RCC 7860 (cell line): Measurements from ENCODE around the gene RPS6KA2.

Experiments used
- DNase-seq: peaks from one replicate; pipeline ENCODE4 v3.0.0-alpha.2; 2015; ENCODE audit warnings: low spot score
- FAIRE-seq: peaks from 2 replicates; lab custom pipeline; 2012; peaks lifted over from hg19 to GRCh38; lab: Jason Lieb, UNC

Gene RPS6KA2

GRCh38 chr6:166580076-166581050, 46.7 kb downstream of the RPS6KA2 start:
- no peak for FAIRE-seq
- DNase-seq = no peak

- FAIRE-seq (no peak), DNase-seq (no peak)
Measured at GRCh38 chr6:166579237-166579850, 47.7 kb downstream of the RPS6KA2 start.

DNA sequence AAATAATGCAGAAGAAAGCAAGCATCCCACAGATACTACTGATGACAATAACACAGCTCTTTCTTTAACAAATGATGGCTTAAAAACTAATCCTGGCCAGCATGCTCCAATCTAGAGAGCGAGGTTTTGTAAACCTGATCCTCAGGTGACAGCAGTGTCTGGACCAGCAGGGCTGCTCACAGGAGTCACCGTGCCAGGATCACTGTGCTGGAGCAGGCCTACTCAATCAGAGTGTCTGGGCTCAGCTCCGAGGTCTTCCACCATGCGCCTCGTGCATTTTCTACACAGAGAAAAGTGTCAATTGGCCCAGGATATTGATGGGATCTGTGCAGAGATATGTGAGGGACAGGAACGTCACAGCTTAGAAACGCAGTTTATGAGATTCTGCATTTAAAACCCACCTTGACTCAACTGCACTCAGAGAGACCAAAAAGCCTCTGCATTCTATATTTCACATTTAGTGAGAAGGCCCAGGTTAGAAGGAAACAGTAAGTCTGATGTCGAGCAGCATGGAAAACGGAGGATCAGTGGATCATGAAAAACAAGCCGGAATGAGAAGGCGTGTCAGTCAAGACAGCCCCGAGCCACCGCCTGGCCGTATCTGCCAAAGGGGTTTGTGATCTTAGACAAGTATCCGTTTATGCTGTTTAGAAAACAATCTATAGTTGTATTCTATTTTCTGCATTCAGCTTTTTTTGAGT, 48.4 kb downstream of the RPS6KA2 start:
- FAIRE-seq = no peak
- no peak for DNase-seq

DNA sequence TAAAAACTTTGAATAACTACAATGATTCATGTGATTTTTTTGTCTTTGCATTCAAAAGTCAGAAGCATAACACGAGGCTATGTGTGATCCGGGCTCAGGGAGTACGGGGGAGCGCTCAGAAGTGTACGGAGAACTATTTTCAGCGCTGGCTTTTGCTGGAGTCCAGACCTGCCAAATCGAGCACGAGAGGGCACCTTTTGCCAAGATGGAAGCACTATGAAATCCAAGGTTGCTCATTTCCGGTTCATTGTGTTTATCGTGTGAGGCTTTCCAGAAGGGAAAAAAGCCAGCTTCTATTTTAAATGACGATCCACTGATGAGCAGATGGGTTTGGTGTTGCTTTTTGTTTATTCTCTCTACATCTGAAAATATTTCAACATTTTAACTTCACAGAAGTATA, 51.8 kb downstream of the RPS6KA2 start:
- FAIRE-seq (no peak), DNase-seq (no peak)

GRCh38 chr6:166573511-166574216, 53.4 kb downstream of the RPS6KA2 start:
- DNase-seq (no peak), FAIRE-seq (no peak)

DNA sequence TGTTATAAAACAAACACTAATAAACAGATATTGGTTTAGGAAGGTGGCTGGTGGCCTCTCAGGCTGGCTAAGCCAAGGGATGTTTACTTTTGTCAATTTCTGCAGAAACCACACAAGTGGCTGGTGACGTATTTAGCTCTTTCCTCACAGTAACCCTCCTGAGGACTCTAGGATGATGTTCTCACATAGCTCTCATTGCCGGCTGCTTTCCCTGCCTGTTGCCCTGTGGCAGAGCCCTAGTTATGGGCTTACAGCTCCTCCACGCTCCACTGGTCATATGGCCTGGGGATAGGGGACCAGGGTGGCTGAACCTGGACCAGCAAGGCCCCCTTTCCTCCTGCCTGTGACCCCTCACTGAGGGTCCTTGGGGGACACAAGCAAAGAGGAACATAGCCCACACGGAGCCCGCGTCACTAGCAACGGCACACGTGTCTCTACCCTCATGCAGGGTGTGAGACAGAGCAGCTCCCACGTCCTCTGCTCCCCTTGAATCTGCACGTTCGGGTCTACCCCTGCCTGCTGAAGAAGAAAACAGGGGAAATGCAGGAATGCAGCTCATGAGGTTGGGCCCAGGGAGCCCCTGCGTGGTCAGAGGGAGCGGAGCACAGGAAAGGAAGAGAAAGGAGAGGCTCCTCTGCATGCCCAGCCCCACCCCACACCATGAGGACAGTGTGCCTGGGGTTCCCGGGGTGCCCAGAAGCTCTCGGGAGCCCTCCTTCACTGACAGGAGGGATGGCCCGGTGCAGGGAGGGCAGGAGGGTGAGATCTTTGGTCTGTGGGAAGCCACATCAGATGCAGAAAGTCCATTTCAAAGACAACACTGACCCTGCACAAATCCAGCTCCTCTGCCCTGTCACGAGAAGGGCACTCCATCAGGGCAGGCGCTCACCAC, 54.4 kb downstream of the RPS6KA2 start:
- no peak for FAIRE-seq
- no peak for DNase-seq

GRCh38 chr6:166570929-166571713, 55.9 kb downstream of the RPS6KA2 start:
- DNase-seq (no peak), FAIRE-seq (no peak)

DNA sequence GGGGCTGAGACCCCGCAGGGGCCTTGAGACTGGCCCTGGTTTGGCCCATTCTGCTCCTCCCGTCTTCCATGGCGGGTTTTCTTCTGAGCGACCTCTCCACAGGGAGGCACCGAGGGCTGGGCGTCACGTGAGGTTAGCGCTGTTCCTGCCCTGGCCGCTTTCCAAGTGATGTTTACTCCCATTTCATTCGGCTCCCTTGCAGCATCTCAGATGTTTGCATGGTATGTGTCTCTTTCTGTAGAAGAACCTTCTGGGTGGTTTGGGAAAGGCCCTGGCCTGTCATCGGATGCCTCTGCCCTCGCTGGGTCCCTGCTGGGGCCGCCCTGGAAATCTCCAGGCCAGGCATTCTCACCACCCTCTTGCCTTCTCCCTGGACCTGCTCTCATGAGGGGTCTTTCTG, 57.8 kb downstream of the RPS6KA2 start:
- DNase-seq (no peak), FAIRE-seq (no peak)

- DNase-seq (no peak), FAIRE-seq (no peak)
Measured at GRCh38 chr6:166567813-166568212, 59.2 kb downstream of the RPS6KA2 start.

GRCh38 chr6:166567107-166567506, 59.9 kb downstream of the RPS6KA2 start:
- FAIRE-seq = peak; percentile 87
- peak; percentile 88 for DNase-seq

DNA sequence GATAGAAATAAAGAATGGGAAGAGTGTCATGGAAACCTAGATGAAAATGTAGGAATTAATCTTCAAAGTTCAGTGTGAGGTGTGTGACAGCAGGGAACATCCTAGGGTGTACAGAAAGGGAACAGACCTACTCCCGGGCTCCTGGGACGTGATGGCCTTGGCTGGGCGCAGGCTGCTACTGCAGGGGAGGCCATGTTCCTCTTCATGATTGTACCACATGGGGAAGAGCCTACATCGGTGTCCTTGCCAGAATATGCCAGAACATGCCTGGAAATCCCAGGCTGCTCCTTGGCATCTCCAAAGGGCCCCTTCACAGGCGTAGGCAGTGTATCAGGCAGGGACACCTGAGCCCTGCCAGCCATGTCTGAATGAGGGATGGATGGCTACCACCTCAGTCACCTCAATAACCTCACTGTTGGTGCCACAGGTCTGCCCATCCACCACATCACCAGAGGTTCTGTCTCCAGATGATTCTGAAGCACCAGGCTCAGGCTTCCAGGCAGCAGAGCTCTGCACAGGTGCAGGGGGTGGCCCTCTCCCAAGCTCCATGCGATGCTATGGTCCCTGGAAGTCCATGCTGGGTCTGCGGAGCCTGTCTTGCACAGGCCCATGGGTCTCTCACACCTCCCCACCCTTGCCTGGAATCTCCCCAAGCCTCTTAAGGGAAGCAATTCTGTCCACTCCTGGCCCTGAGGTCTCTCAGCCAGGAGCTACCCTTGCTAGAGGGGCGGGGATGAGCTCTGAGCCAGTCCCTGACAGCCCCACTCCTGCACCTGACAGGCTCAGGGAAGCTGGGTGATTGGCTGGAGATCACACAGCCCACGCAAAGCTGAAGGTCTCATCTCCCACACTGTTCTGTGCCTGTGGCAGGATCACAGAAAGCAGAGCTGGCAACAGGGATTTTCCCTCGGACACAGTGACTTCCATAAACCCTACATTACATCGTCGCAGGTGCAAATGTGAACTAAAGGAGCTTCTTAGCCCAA, 60.7 kb downstream of the RPS6KA2 start:
- DNase-seq = no peak
- FAIRE-seq = no peak

- DNase-seq = no peak
- FAIRE-seq = no peak
Measured at GRCh38 chr6:166565084-166565967, 61.7 kb downstream of the RPS6KA2 start.

- DNase-seq = no peak
- no peak for FAIRE-seq
Measured at GRCh38 chr6:166563805-166564204, 63.2 kb downstream of the RPS6KA2 start.

DNA sequence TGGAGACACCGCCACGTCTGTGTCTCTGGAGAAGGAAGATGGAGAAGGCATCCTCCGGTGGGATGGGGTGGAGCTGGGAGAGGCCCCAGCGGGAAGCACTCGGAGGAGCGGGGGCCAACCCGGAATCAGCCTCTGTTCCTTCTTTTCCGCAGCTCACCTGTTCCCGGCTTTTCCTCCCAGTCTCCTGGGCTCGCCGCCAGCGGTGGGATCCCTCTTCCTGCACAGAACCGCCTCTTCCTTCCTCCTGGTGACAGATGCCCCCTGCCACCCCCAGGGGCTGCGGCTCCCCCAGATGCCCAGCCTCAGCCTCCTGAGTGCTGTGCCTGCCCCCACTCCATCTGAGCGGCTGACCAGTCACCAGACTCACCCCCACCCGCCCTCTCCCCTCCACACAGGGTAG, 63.9 kb downstream of the RPS6KA2 start:
- DNase-seq (no peak), FAIRE-seq (no peak)

DNA sequence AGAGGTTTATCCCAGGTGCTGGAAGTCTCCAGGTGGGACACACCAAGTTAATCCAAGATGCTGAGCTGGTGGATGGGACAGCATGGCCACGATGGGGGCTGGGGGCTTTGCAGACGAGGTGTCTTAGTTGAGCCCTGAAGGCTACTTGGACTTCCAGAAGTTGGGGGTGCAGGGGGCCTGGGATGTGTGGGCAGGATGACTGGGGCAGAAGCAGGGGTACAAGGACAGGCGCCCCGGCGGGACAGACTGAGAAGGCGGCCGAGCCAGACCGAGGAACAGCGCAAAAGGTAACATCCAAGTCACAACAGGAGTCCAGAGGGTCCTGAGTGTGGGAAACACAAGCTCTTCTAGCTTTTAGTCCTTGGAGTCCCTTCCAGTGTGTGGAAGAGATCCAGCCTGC, 64.3 kb downstream of the RPS6KA2 start:
- DNase-seq (no peak), FAIRE-seq (no peak)

GRCh38 chr6:166561771-166562359, 65.2 kb downstream of the RPS6KA2 start:
- no peak for FAIRE-seq

GRCh38 chr6:166560222-166560621, 66.8 kb downstream of the RPS6KA2 start:
- no peak for DNase-seq
- no peak for FAIRE-seq

More at GRCh38 chr6:166561771-166562359, 65.2 kb downstream of the RPS6KA2 start:
- no peak for DNase-seq
